ENCODE results near the gene CYP2A7. TPM values are rescaled to one million over a fixed set of nuclear protein-coding genes. Genes with fewer than 3 reads are reported as not detected.
"Not testable (repeated sequence)": the region's sequence is repeated elsewhere in the genome, so short reads cannot be mapped to it uniquely, and the experiment has no call there.

CYP2A7 gene
- total RNA-seq, 1 experiment from 2014 or later, result not detected

- ChIA-PET POLR2A (no interaction called here), CTCF (interaction anchor here (0.6 kb wide), 1 partner anchor 658 kb away, joined by 5 read pairs; no protein-coding TSS in a partner anchor)
Observed at GRCh38 chr19:40908976-40909375, 26.9 kb upstream of the CYP2A7 start.

DNA sequence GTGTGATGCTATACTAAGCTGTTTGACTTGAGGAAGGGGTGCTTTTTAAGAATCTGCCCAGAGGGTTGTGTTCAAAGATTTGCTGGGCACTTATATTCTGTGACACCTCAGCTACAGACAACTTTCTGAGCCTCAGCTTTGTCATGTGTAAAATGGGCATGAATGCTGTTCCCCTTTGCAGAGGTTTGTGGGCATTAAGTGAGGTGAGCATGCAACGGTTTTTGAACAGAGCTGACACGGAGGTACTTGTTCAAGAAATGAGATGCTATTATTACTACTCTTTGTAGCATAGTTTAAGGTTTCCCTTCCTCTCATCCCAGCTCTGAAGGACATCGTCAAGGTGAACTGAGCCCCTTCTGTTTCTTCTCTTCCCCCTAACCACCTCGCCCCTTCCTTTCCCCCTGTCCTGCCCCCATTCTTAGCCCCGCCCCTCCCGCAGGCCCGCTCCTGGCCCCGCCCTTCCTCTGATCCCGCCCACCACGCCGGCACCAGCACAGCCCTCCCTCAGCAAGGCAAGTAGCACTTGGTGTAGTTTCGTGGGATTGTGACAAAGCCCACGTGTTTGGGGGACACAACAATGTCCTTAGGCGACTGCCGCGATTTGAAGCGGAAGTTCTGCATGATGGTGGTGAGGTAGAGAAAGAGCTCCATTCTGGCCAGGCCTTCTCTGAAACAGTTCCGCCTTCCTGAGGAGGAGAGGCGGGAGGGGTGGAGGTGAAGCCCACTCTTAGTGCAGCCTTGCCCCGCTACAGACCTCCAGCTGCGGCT is 26.1 kb upstream of the CYP2A7 start:
- BruUV-seq (replicated peaks), result no TSS peak
- H3K4me1 Mint-ChIP-seq (ENCODE audit: insufficient read depth, unreplicated experiment), result no peaks in the 10 kb centered on the region

More at GRCh38 chr19:40908976-40909375, 26.9 kb upstream of the CYP2A7 start:
- H3K4me3 Mint-ChIP-seq (ENCODE audit: unreplicated experiment), result no peak overlapping the region
- H3K36me3 Mint-ChIP-seq (ENCODE audit: insufficient read depth, unreplicated experiment), result no peaks in the 10 kb centered on the region
- intact Hi-C loops (cut with micrococcal nuclease), result no loop called here
- H3K4me1 Mint-ChIP-seq (ENCODE audit: insufficient read depth, unreplicated experiment), result no peaks in the 10 kb centered on the region
- H3K27me3 Mint-ChIP-seq (ENCODE audit: insufficient read depth, unreplicated experiment), result peaks cover 66% of the 10 kb centered on the region
- no peak for DNase-seq (ENCODE audit: unreplicated experiment)
- H3K27ac Mint-ChIP-seq (ENCODE audit: low read depth, unreplicated experiment), result no peak overlapping the region
- BruUV-seq (replicated peaks), result no TSS peak
- no peak for TF ChIP-seq CTCF (IDR thresholded peaks at IDR 0.05; ENCODE audit: unreplicated experiment)
- H3K9me3 Mint-ChIP-seq (ENCODE audit: unreplicated experiment), result peaks cover 5% of the 10 kb centered on the region

DNA sequence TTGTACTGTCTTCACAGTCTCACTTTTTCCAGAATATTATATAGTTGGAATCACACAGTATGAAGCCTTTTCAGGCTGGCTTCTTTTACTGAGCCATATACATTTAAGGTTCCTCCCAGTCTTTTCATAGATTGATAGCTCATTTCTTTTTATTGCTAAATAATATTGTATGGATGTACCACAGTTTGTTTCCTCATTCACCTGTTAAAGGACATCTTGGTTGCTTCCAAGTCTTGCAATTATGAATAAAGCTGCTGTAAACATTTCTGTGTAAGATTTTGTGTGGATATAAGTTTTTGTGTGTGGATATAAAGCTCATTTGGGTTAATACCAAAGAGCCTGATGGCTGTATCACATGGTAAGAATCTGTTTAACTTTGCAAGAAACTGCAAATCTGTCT is 24.5 kb upstream of the CYP2A7 start:
- no TSS peak for BruUV-seq (replicated peaks)
- intact Hi-C loops (cut with micrococcal nuclease), result no loop called here
- H3K27ac Mint-ChIP-seq (ENCODE audit: low read depth, unreplicated experiment), result no peak overlapping the region
- no peaks in the 10 kb centered on the region for H3K36me3 Mint-ChIP-seq (ENCODE audit: insufficient read depth, unreplicated experiment)
- ChIA-PET POLR2A (no interaction called here), CTCF (no interaction called here)
- no peak for DNase-seq (ENCODE audit: unreplicated experiment)
- H3K27me3 Mint-ChIP-seq (ENCODE audit: insufficient read depth, unreplicated experiment), result peaks cover 73% of the 10 kb centered on the region
- no peak for TF ChIP-seq CTCF (IDR thresholded peaks at IDR 0.05; ENCODE audit: unreplicated experiment)
- H3K4me3 Mint-ChIP-seq (ENCODE audit: unreplicated experiment), result no peak overlapping the region
- no peaks in the 10 kb centered on the region for H3K9me3 Mint-ChIP-seq (ENCODE audit: unreplicated experiment)
- H3K4me1 Mint-ChIP-seq (ENCODE audit: insufficient read depth, unreplicated experiment), result no peaks in the 10 kb centered on the region

More for the DNA sequence above, 26.1 kb upstream of the CYP2A7 start:
- POLR2A ChIA-PET, result no interaction called here
- CTCF ChIA-PET, result no interaction called here
- Mint-ChIP-seq H3K27ac (ENCODE audit: low read depth, unreplicated experiment) (no peak overlapping the region), H3K36me3 (ENCODE audit: insufficient read depth, unreplicated experiment) (no peaks in the 10 kb centered on the region), H3K9me3 (ENCODE audit: unreplicated experiment) (no peaks in the 10 kb centered on the region), H3K4me3 (ENCODE audit: unreplicated experiment) (no peak overlapping the region), H3K27me3 (ENCODE audit: insufficient read depth, unreplicated experiment) (peaks cover 66% of the 10 kb centered on the region)
- intact Hi-C loops (cut with micrococcal nuclease), result no loop called here
- no peak for TF ChIP-seq CTCF (IDR thresholded peaks at IDR 0.05; ENCODE audit: unreplicated experiment)
- DNase-seq (ENCODE audit: unreplicated experiment), result no peak

GRCh38 chr19:40904673-40905156 is 22.7 kb upstream of the CYP2A7 start:
- BruUV-seq (replicated peaks); intact Hi-C loops (cut with micrococcal nuclease); H3K9me3 Mint-ChIP-seq (ENCODE audit: unreplicated experiment): not testable (repeated sequence)

DNA sequence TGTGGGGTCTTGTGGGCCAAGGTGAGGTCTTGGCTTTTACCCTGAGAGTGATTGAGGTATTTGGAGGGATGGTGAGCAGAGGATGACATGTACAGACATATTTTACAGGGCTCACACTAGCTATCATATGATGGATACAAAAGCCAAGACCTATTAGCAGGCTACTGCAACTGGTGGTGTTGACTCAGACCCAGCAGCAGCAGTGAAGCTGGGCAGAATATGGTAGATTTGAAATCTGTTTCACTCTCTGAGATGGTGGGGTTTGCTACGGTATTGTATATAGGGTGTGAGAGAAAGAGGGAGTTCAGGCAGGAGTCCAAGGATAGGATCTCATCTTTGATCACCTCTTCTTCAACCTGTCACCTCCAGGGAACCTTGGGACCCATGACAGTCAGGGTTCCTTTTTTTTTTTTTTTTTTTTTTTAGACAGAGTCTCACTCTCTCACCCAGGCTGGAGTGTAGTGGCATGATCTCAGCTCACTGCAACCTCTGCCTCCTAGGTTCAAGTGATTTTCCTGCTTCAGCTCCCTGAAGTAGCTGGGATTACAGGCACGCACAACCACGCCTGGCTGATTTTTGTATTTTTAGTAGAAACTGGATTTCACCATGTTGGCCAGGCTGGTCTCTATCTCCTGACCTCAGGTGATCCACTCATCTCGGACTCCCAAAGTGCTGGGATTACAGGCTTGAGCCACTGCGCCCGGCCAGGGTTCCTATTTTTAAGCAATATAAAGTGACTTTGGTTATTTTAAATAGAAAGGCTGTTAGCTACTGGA is 20.1 kb upstream of the CYP2A7 start:
- DNase-seq (ENCODE audit: unreplicated experiment); H3K36me3 Mint-ChIP-seq (ENCODE audit: insufficient read depth, unreplicated experiment); H3K4me3 Mint-ChIP-seq (ENCODE audit: unreplicated experiment); H3K27ac Mint-ChIP-seq (ENCODE audit: low read depth, unreplicated experiment); intact Hi-C loops (cut with micrococcal nuclease); BruUV-seq (replicated peaks); POLR2A ChIA-PET; H3K4me1 Mint-ChIP-seq (ENCODE audit: insufficient read depth, unreplicated experiment); H3K9me3 Mint-ChIP-seq (ENCODE audit: unreplicated experiment): not testable (repeated sequence)
- H3K27me3 Mint-ChIP-seq (ENCODE audit: insufficient read depth, unreplicated experiment), result peaks cover 56% of the 10 kb centered on the region
- CTCF ChIA-PET, result interaction anchor here (0.6 kb wide), 1 partner anchor 82 kb away, joined by 3 read pairs; no protein-coding TSS in a partner anchor

More at GRCh38 chr19:40904673-40905156, 22.7 kb upstream of the CYP2A7 start:
- H3K27me3 Mint-ChIP-seq (ENCODE audit: insufficient read depth, unreplicated experiment), result peaks cover 81% of the 10 kb centered on the region
- not testable (repeated sequence) for H3K36me3 Mint-ChIP-seq (ENCODE audit: insufficient read depth, unreplicated experiment); H3K4me3 Mint-ChIP-seq (ENCODE audit: unreplicated experiment); H3K4me1 Mint-ChIP-seq (ENCODE audit: insufficient read depth, unreplicated experiment); H3K27ac Mint-ChIP-seq (ENCODE audit: low read depth, unreplicated experiment); DNase-seq (ENCODE audit: unreplicated experiment)
- ChIA-PET POLR2A (interaction anchor here (0.6 to 0.7 kb wide), 2 partner anchors 60 to 1304 kb away, joined by 3 read pairs; no protein-coding TSS in a partner anchor), CTCF (interaction anchor here (0.6 kb wide), 1 partner anchor 158 kb away, joined by 5 read pairs; no protein-coding TSS in a partner anchor)

DNA sequence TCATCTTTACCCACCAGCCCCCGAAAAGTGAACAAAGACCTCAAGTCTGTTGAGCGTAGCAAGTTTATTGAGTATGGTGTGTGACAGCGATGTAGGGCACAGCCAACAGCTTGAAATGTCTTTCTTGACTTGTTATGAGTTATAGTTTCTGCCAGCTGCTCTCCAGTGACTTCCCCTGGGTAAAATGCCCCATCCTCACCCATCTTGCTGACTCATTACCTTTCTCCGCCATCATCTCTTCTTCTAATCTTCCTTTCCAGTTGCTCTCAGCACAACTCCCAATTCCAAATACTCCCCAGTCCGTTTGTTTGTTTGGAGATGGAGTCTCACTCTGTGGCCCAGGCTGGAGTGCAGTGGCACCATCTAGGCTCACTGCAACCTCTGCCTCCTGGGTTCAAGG is 18.5 kb upstream of the CYP2A7 start:
- H3K27ac Mint-ChIP-seq (ENCODE audit: low read depth, unreplicated experiment); DNase-seq (ENCODE audit: unreplicated experiment); H3K4me1 Mint-ChIP-seq (ENCODE audit: insufficient read depth, unreplicated experiment); H3K36me3 Mint-ChIP-seq (ENCODE audit: insufficient read depth, unreplicated experiment); BruUV-seq (replicated peaks); H3K4me3 Mint-ChIP-seq (ENCODE audit: unreplicated experiment); POLR2A ChIA-PET; CTCF ChIA-PET; intact Hi-C loops (cut with micrococcal nuclease); H3K9me3 Mint-ChIP-seq (ENCODE audit: unreplicated experiment): not testable (repeated sequence)
- peaks cover 49% of the 10 kb centered on the region for H3K27me3 Mint-ChIP-seq (ENCODE audit: insufficient read depth, unreplicated experiment)

All from MCF 10A (cell line).